OCI-LY1 (cell line): ENCODE data around the gene OR10H1.

Experiments
- EZH2 ChIP-seq: fragments of 200-600 bp; sonication (generic), shearing (Covaris generic); IDR thresholded peaks from 2 replicates; pipeline ENCODE4 v1.8.0; 2017; ENCODE audit warnings: borderline replicate concordance, mixed run types, mild to moderate bottlenecking, antibody characterized with exemption, low read length, moderate library complexity, mixed read lengths
- TF ChIP-seq, protein P1 (sequence below): fragments of 200-600 bp; sonication (generic), shearing (Covaris generic); IDR thresholded peaks from 2 replicates; pipeline ENCODE4 v1.5.1; 2017; ENCODE audit warnings: mild to moderate bottlenecking, antibody characterized with exemption, low read length, moderate library complexity, mixed read lengths

- TF ChIP-seq, protein P1, sequence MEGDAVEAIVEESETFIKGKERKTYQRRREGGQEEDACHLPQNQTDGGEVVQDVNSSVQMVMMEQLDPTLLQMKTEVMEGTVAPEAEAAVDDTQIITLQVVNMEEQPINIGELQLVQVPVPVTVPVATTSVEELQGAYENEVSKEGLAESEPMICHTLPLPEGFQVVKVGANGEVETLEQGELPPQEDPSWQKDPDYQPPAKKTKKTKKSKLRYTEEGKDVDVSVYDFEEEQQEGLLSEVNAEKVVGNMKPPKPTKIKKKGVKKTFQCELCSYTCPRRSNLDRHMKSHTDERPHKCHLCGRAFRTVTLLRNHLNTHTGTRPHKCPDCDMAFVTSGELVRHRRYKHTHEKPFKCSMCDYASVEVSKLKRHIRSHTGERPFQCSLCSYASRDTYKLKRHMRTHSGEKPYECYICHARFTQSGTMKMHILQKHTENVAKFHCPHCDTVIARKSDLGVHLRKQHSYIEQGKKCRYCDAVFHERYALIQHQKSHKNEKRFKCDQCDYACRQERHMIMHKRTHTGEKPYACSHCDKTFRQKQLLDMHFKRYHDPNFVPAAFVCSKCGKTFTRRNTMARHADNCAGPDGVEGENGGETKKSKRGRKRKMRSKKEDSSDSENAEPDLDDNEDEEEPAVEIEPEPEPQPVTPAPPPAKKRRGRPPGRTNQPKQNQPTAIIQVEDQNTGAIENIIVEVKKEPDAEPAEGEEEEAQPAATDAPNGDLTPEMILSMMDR, result no peak
- no peak for TF ChIP-seq EZH2
These were observed 43.7 kb upstream of the OR10H1 start for GRCh38 chr19:15859187-15859586.
